Activated CD4-positive, alpha-beta T cell treated with anti-CD3 and anti-CD28 coated beads, Interleukin-10, Interleukin-2, amounts not matched to agents 100 ng/mL and 50 ng/mL, durations not matched to agents 16 hours and 8 hours (primary cell): ENCODE results near the gene TSPEAR.
"Not testable (repeated sequence)": the region's sequence is repeated elsewhere in the genome, so short reads cannot be mapped to it uniquely, and the experiment has no call there.

Experiments
- DNase-seq: peaks from one replicate; pipeline ENCODE4 v3.0.0-alpha.2; 2020

The TSPEAR gene

GRCh38 chr21:44700101-44701022, 11.0 kb downstream of the TSPEAR start:
- no peak for DNase-seq

- DNase-seq: no peak
Observed at GRCh38 chr21:44699502-44700001, 11.8 kb downstream of the TSPEAR start.

- no peak for DNase-seq
Observed at GRCh38 chr21:44697811-44698734, 13.3 kb downstream of the TSPEAR start.

DNA sequence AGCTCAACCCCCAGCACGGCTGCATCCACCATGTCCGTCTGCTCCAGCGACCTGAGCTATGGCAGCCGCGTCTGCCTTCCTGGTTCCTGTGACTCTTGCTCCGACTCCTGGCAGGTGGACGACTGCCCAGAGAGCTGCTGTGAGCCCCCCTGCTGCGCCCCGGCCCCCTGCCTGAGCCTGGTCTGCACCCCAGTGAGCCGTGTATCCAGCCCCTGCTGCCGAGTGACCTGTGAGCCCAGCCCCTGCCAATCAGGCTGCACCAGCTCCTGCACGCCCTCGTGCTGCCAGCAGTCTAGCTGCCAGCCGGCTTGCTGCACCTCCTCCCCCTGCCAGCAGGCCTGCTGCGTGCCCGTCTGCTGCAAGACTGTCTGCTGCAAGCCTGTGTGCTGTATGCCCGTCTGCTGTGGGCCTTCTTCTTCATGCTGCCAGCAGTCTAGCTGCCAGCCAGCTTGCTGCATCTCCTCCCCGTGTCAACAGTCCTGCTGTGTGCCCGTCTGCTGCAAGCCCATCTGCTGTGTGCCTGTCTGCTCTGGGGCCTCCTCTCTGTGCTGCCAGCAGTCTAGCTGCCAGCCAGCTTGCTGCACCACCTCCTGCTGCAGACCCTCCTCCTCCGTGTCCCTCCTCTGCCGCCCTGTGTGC, 14.1 kb downstream of the TSPEAR start, which contains the start of gene KRTAP10-12:
KRTAP10-12 (plus strand) TSS at position 1 of the 639 bp plus-strand sequence; CDS start at position 31, 30 bp downstream.
- not testable (repeated sequence) for DNase-seq

DNA sequence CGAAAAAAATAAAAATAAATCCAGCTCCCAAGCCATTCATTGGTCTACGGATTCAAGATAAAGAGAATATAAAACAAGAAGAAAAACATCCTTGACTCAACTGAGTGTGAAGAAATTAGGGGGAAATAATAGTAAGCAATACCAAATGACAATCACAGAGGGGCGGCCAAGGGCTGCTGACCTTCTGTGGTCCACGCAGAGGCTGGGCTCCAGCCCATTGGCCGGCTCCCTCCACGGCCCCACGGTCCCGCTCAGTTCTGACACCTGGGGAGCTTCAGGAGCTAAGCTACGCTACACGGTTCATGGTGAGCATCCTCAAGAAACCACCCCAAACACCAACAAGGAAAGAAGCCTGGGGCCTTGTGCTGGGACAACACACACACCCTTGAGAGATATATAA, 14.8 kb downstream of the TSPEAR start:
- no peak for DNase-seq

- no peak for DNase-seq
Observed at GRCh38 chr21:44695641-44696040, 15.7 kb downstream of the TSPEAR start.

DNA sequence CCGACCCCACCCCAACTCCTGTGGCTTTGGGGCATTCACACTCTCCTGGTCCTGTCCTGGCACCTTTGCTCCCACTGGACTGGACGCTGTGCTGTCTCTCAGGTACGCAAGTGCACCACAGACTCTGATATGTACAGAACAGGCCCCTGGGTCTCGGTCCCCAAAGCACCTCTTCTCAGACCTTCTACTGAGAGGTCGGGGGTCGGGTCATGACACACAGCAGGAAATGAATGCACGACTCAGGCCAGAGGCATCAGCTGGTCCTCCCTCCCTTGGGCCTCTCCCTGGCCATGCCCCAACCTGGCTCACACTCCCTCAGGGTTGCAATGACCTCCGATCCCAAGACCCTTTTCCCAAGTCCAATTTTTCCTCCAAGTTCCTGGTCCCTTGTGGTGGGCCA, 16.2 kb downstream of the TSPEAR start:
- no peak for DNase-seq

DNA sequence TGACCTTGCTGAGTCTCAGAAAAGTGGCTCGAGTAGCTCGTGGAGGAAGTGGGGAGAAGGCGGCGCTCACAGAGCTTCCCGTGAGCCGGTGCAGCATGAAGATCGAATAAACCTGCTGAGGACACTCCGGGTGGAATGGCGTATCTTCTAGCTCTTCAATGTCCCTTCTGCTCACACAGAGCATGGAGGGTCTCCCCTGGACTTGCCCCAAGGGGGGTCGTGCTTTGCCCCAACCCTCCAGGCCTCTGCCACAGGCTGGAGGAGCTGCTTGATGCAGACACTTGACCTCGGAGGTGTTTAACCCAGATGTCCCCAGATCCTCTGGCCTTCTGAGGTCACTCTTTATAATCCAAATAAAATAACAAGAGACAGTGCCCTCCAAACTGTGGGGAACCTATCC, 16.6 kb downstream of the TSPEAR start:
- no peak for DNase-seq

- no peak for DNase-seq
Observed at GRCh38 chr21:44692798-44693512, 18.4 kb downstream of the TSPEAR start.

GRCh38 chr21:44691686-44692085, 19.7 kb downstream of the TSPEAR start:
- no peak for DNase-seq

GRCh38 chr21:44689740-44690139, 21.6 kb downstream of the TSPEAR start:
- not testable (repeated sequence) for DNase-seq

- no peak for DNase-seq
Observed at GRCh38 chr21:44687671-44688070, 23.7 kb downstream of the TSPEAR start.

- DNase-seq: no peak
Observed at GRCh38 chr21:44686843-44687561, 24.4 kb downstream of the TSPEAR start.

- peak; percentile 9 for DNase-seq
Observed at GRCh38 chr21:44686000-44686781, 25.2 kb downstream of the TSPEAR start.

DNA sequence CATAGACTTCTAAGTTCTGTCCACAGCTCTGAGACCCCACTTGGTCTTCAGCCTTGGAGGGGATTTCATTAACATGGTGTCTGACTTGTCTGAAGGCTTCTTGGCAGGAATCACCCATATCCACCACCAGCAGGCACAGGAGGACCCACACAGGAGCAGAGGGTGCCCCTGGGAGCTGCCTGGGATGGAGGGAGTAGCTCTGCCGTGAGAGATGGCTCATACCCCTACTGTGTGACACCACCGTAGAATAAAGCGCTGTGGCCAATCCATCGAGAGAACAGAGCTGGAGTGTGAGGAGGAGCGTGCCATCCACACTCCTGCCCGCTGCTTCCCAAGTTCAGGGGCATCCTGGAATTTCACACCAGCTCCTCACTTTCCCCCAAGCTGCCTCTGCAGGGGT, 26.3 kb downstream of the TSPEAR start:
- DNase-seq: not testable (repeated sequence)

GRCh38 chr21:44684483-44684882, 26.9 kb downstream of the TSPEAR start:
- DNase-seq: no peak

DNA sequence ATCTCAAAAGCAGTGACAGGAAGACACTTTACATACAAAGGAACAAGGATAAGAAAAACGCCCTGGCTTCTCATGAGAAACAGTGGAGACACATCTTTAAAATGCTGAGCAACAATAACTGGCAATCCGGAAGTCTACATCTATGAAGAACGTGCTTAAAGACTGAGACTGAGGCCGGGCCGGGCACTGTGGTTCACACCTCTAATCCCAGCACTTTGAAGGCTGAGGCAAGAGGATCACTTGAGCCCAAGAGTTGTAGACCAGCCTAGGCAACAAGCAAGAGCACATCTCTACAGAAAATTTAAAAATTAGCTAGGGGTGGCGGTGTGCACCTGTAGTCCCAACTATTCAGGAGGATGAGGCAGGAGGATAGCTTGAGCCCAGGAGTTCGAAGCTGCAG, 27.3 kb downstream of the TSPEAR start:
- no peak for DNase-seq

DNA sequence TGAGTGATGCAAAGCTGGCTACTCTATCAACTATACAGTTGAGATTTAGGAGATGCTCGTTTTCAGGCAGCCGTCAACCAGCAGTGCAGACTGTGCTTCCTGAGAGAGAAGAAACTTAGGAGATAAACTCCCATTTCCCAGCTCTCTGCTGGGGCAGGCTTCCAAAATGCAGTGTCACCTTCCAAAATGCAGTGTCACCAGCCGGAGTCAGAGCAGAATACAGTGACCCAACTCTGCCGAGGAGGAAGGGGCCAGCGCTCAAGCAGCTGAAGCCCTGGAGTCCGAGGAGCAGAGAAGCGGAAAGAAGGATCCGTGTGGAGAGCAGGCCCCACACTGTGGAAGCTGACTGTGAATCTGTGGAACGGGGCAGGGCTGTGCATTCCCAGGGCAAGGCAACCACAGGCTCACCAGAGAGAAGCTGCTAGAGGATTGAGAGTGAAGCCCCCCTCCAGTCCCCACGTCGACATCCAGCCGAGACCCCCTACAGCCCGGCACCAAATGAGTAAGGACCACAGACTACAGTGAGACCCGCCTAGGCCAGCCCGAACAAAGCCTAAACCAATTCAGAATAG, 28.7 kb downstream of the TSPEAR start:
- no peak for DNase-seq

- DNase-seq: no peak
Observed at GRCh38 chr21:44681861-44682579, 29.4 kb downstream of the TSPEAR start, which contains the start of gene KRTAP12-1. TSS of gene KRTAP12-1 (minus strand) at chr21:44682163. CDS start at chr21:44682123, 40 bp downstream.
